Measurements from ENCODE around the gene SLC36A1.

The SLC36A1 gene

DNA sequence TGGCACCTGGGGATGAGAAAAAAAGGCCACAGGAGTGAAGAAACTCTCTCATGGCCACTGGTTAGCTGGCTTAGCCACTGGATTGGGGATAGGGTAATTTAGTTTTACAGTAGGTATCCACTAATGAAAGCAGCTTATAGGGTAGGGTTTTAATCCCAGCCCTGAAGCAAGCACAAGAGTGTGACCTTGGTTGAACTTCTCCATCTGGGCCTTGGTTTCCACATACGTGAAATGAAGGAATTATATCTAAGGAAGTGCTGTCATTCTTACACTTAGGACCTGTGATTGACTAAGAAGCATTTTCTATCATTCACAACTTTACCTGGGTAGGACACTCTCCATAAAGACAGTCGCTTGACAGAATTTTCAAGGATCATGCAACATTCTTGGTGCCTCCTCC lies 94.2 kb downstream of the SLC36A1 start:
- DNase-seq = no peak
